HL-60 (cell line): ENCODE measurements around the gene IGFBP7.

Source experiments
- DNase-seq, 2 experiments: peaks; one replicate each; pipeline ENCODE4 v3.0.0-alpha.2; 2010 to 2020; ENCODE audit warnings: low read depth in 1 of 2, low spot score in 1 of 2
- H3K27ac ChIP-seq: fragments of 250-450 bp; sonication (Bioruptor Pico); replicated peaks from 2 replicates; pipeline ENCODE4 v1.5.1; 2020; ENCODE audit warnings: mild to moderate bottlenecking, moderate library complexity
- H3K27me3 ChIP-seq: fragments of 250-450 bp; sonication (Bioruptor Pico); 2 replicates; pipeline ENCODE4 v1.5.1; 2021; ENCODE audit warnings: mild to moderate bottlenecking, moderate library complexity; ENCODE audit not compliant: insufficient read depth, poor library complexity, severe bottlenecking
- H3K4me3 ChIP-seq: replicated peaks from 2 replicates; pipeline ENCODE4 v1.5.1; 2011; ENCODE audit warnings: mild to moderate bottlenecking, control low read depth, low read length; ENCODE audit not compliant: insufficient read depth
- CTCF ChIP-seq: IDR thresholded peaks from one replicate; pipeline ENCODE4 v1.5.1; 2011; ENCODE audit warnings: low read length, control low read depth, inconsistent platforms; ENCODE audit not compliant: insufficient read depth
- GABPA ChIP-seq: IDR thresholded peaks from 2 replicates; pipeline ENCODE4 v1.6.1; 2012; ENCODE audit warnings: low read depth
- POLR2AphosphoS5 ChIP-seq: IDR thresholded peaks from 2 replicates; pipeline ENCODE4 v1.6.1; 2012; ENCODE audit warnings: low read depth
- REST ChIP-seq: IDR thresholded peaks from 2 replicates; pipeline ENCODE4 v1.6.1; 2012; ENCODE audit warnings: low read depth; ENCODE audit not compliant: insufficient replicate concordance
- SPI1 ChIP-seq: IDR thresholded peaks from 2 replicates; pipeline ENCODE4 v1.6.1; 2012; ENCODE audit warnings: low read depth, mild to moderate bottlenecking, borderline replicate concordance

Gene IGFBP7

GRCh38 chr4:57148831-57149505 is 38.8 kb upstream of the IGFBP7 start:
- H3K4me3 ChIP-seq: no peak overlapping the region
- TF ChIP-seq REST (no peak), GABPA (no peak), POLR2AphosphoS5 (no peak), SPI1 (no peak), CTCF (no peak)
- H3K27me3 ChIP-seq: no peaks in the 10 kb centered on the region
- no peak overlapping the region for H3K27ac ChIP-seq
- DNase-seq: no peak

GRCh38 chr4:57148177-57148576 is 38.0 kb upstream of the IGFBP7 start:
- TF ChIP-seq CTCF (no peak), POLR2AphosphoS5 (no peak), REST (no peak), SPI1 (no peak), GABPA (no peak)
- no peak overlapping the region for H3K27ac ChIP-seq
- no peak overlapping the region for H3K4me3 ChIP-seq
- H3K27me3 ChIP-seq: no peaks in the 10 kb centered on the region
- no peak for DNase-seq

GRCh38 chr4:57147335-57148060 is 37.3 kb upstream of the IGFBP7 start:
- H3K27ac ChIP-seq: no peak overlapping the region
- H3K27me3 ChIP-seq: no peaks in the 10 kb centered on the region
- no peak overlapping the region for H3K4me3 ChIP-seq
- no peak for TF ChIP-seq CTCF
- no peak for TF ChIP-seq GABPA
- TF ChIP-seq POLR2AphosphoS5: no peak
- TF ChIP-seq SPI1: no peak
- TF ChIP-seq REST: no peak
- no peak for DNase-seq
